Measurements from ENCODE around the gene ORAI3.

Gene ORAI3

GRCh38 chr16:30969246-30969842 is 20.5 kb downstream of the ORAI3 start:
- no peak for TF ChIP-seq CTCF (IDR thresholded peaks at IDR 0.05)
- no peaks in the 10 kb centered on the region for H3K36me3 ChIP-seq (ENCODE audit: control insufficient read depth, insufficient read depth, low read length)

GRCh38 chr16:30971298-30971697 is 22.4 kb downstream of the ORAI3 start:
- H3K79me2 ChIP-seq = peaks cover 14% of the 10 kb centered on the region
- no peak overlapping the region for H3K9ac ChIP-seq
- no peak overlapping the region for H3K4me3 ChIP-seq (ENCODE audit: low read depth, low read length)
- no peaks in the 10 kb centered on the region for H3K4me1 ChIP-seq
- no peak for TF ChIP-seq CTCF (IDR thresholded peaks at IDR 0.05)
- H2AFZ ChIP-seq = no peak overlapping the region
- H3K36me3 ChIP-seq (ENCODE audit: control insufficient read depth, insufficient read depth, low read length) = no peaks in the 10 kb centered on the region
- no peak overlapping the region for H3K27ac ChIP-seq
- no peaks in the 10 kb centered on the region for H3K27me3 ChIP-seq (ENCODE audit: control insufficient read depth, insufficient read depth, low read length)
- H3K9me3 ChIP-seq (ENCODE audit: control insufficient read depth, low read length) = no peaks in the 10 kb centered on the region
- H3K4me2 ChIP-seq (ENCODE audit: low read length) = no peak overlapping the region

More at GRCh38 chr16:30969246-30969842, 20.5 kb downstream of the ORAI3 start:
- H3K9me3 ChIP-seq (ENCODE audit: control insufficient read depth, low read length) = no peaks in the 10 kb centered on the region
- H3K27me3 ChIP-seq (ENCODE audit: control insufficient read depth, insufficient read depth, low read length) = no peaks in the 10 kb centered on the region
- H3K4me1 ChIP-seq = no peaks in the 10 kb centered on the region
- no peak overlapping the region for H2AFZ ChIP-seq
- no peak overlapping the region for H3K4me3 ChIP-seq (ENCODE audit: low read depth, low read length)
- peaks cover 16% of the 10 kb centered on the region for H3K79me2 ChIP-seq
- H3K9ac ChIP-seq = no peak overlapping the region
- H3K27ac ChIP-seq = no peak overlapping the region
- H3K4me2 ChIP-seq (ENCODE audit: low read length) = no peak overlapping the region

GRCh38 chr16:30972872-30973271 is 24.0 kb downstream of the ORAI3 start:
- Histone ChIP-seq H3K9me3 (ENCODE audit: control insufficient read depth, low read length) (no peaks in the 10 kb centered on the region), H3K4me3 (ENCODE audit: low read depth, low read length) (no peak overlapping the region), H3K27me3 (ENCODE audit: control insufficient read depth, insufficient read depth, low read length) (no peaks in the 10 kb centered on the region), H3K27ac (no peak overlapping the region), H3K36me3 (ENCODE audit: control insufficient read depth, insufficient read depth, low read length) (no peaks in the 10 kb centered on the region), H3K9ac (no peak overlapping the region), H2AFZ (no peak overlapping the region), H3K79me2 (peaks cover 13% of the 10 kb centered on the region), H3K4me1 (no peaks in the 10 kb centered on the region), H3K4me2 (ENCODE audit: low read length) (no peak overlapping the region)
- no peak for TF ChIP-seq CTCF (IDR thresholded peaks at IDR 0.05)

GRCh38 chr16:30974348-30974747 is 25.5 kb downstream of the ORAI3 start:
- H3K4me3 ChIP-seq (ENCODE audit: low read depth, low read length) = no peak overlapping the region
- no peak overlapping the region for H3K27ac ChIP-seq
- H3K4me2 ChIP-seq (ENCODE audit: low read length) = no peak overlapping the region
- H3K27me3 ChIP-seq (ENCODE audit: control insufficient read depth, insufficient read depth, low read length) = no peaks in the 10 kb centered on the region
- no peaks in the 10 kb centered on the region for H3K4me1 ChIP-seq
- no peaks in the 10 kb centered on the region for H3K36me3 ChIP-seq (ENCODE audit: control insufficient read depth, insufficient read depth, low read length)
- H3K9me3 ChIP-seq (ENCODE audit: control insufficient read depth, low read length) = no peaks in the 10 kb centered on the region
- no peak overlapping the region for H2AFZ ChIP-seq
- H3K9ac ChIP-seq = no peak overlapping the region
- TF ChIP-seq CTCF (IDR thresholded peaks at IDR 0.05) = no peak
- peaks cover 8% of the 10 kb centered on the region for H3K79me2 ChIP-seq

- H2AFZ ChIP-seq = no peak overlapping the region
- H3K27ac ChIP-seq = no peak overlapping the region
- H3K4me3 ChIP-seq (ENCODE audit: low read depth, low read length) = no peak overlapping the region
- no peaks in the 10 kb centered on the region for H3K4me1 ChIP-seq
- no peaks in the 10 kb centered on the region for H3K27me3 ChIP-seq (ENCODE audit: control insufficient read depth, insufficient read depth, low read length)
- no peak overlapping the region for H3K9ac ChIP-seq
- no peak for TF ChIP-seq CTCF (IDR thresholded peaks at IDR 0.05)
- no peaks in the 10 kb centered on the region for H3K36me3 ChIP-seq (ENCODE audit: control insufficient read depth, insufficient read depth, low read length)
- H3K4me2 ChIP-seq (ENCODE audit: low read length) = no peak overlapping the region
- H3K79me2 ChIP-seq = peaks cover 8% of the 10 kb centered on the region
- no peaks in the 10 kb centered on the region for H3K9me3 ChIP-seq (ENCODE audit: control insufficient read depth, low read length)
Observed at GRCh38 chr16:30976486-30976885, 27.6 kb downstream of the ORAI3 start.
